Measurements from ENCODE around the gene EVX2. TPM values are rescaled to one million over a fixed set of nuclear protein-coding genes. Genes with fewer than 3 reads are reported as not detected.

The EVX2 gene
- total RNA-seq, 4 donors from 2014 or later = not detected

DNA sequence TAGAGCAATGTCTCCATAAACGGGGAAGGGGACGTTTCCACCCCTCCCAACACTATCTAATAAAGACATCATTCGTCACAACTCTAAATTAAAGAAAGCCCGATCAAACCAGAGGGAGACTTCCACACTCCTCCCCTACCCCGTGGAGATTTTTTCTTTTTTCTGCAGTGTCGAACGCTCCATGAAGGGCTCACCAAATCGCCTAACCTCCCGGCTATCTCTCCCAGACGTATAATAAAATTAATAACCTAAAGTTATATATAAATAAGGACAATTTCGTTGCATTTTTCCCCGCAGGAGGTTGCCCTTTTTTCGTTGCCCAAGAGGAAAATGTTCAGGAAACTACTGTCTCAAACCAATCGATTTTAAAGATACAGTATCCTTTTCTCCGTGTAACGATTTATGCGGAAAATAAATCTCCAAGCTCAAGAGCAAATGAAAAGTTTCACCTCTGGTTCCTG is 2.4 kb downstream of the EVX2 start:
- no peak for DNase-seq
- H3K4me3 ChIP-seq = no peak overlapping the region
- H3K4me1 ChIP-seq = peaks cover 0 to 15% (median 0%) of the 10 kb centered on the region in 4 donors
- peaks cover 0 to 82% of the 10 kb centered on the region in 2 donors for H3K27me3 ChIP-seq
- H3K9me3 ChIP-seq = peaks cover 0 to 35% (median 0%) of the 10 kb centered on the region in 4 donors
- TF ChIP-seq POLR2A (IDR thresholded peaks at IDR 0.05) = no peak
- TF ChIP-seq, protein P1, sequence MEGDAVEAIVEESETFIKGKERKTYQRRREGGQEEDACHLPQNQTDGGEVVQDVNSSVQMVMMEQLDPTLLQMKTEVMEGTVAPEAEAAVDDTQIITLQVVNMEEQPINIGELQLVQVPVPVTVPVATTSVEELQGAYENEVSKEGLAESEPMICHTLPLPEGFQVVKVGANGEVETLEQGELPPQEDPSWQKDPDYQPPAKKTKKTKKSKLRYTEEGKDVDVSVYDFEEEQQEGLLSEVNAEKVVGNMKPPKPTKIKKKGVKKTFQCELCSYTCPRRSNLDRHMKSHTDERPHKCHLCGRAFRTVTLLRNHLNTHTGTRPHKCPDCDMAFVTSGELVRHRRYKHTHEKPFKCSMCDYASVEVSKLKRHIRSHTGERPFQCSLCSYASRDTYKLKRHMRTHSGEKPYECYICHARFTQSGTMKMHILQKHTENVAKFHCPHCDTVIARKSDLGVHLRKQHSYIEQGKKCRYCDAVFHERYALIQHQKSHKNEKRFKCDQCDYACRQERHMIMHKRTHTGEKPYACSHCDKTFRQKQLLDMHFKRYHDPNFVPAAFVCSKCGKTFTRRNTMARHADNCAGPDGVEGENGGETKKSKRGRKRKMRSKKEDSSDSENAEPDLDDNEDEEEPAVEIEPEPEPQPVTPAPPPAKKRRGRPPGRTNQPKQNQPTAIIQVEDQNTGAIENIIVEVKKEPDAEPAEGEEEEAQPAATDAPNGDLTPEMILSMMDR (IDR thresholded peaks at IDR 0.05) = no peak
- H3K36me3 ChIP-seq = no peaks in the 10 kb centered on the region
- no peak overlapping the region for H3K27ac ChIP-seq

DNA sequence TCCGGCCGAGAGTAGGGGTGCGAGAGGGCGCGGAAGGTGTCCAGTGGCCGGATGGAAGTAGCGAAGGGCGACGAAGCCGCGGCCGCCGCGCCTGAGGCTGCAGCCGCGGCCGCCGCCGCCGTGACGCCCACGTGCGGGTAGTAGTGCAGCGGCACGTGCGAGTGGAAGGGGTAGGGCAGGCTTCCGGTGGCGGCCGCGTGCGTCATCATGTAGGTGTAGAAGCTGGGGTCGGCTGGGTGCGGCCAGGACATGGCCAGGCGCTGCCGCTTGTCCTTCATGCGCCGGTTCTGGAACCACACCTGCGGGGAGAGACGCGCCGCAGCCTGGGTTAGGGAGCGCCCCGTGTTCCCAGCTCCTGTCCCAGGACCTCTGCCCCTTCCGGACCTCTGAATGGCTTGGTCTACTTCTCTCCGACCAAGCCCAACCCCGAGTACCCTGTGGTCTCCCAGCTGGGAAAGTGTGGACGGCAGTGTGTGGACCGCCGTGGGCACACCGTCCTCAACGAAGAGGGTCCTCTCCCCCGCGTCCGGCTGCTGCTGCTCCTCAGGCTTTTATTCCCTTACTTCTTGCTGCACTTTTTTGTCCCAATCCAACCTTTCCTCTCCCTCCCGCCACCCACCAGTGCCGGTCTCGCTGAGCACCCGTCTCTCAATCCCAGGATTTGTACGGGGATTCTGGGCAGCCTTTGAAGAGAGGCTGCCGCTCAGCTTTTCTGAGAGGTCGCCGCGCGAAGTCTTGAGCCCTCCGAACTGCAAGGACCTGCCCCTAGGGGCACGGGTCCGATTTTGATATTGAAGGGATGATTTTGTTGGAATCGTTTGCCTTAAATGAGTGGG is 3.0 kb downstream of the EVX2 start:
- Histone ChIP-seq H3K9me3 (peaks cover 0 to 35% (median 0%) of the 10 kb centered on the region in 4 donors), H3K4me1 (peaks cover 0 to 15% (median 0%) of the 10 kb centered on the region in 4 donors), H3K27me3 (peaks cover 0 to 82% of the 10 kb centered on the region in 2 donors), H3K27ac (no peak overlapping the region), H3K4me3 (peak overlapping the region in 2 of 4 donors; percentile 40 to 44), H3K36me3 (no peaks in the 10 kb centered on the region)
- TF ChIP-seq, protein P1 (IDR thresholded peaks at IDR 0.05) = no peak
- no peak for TF ChIP-seq POLR2A (IDR thresholded peaks at IDR 0.05)
- peak in 1 of 3 donors; percentile 64 for DNase-seq

DNA sequence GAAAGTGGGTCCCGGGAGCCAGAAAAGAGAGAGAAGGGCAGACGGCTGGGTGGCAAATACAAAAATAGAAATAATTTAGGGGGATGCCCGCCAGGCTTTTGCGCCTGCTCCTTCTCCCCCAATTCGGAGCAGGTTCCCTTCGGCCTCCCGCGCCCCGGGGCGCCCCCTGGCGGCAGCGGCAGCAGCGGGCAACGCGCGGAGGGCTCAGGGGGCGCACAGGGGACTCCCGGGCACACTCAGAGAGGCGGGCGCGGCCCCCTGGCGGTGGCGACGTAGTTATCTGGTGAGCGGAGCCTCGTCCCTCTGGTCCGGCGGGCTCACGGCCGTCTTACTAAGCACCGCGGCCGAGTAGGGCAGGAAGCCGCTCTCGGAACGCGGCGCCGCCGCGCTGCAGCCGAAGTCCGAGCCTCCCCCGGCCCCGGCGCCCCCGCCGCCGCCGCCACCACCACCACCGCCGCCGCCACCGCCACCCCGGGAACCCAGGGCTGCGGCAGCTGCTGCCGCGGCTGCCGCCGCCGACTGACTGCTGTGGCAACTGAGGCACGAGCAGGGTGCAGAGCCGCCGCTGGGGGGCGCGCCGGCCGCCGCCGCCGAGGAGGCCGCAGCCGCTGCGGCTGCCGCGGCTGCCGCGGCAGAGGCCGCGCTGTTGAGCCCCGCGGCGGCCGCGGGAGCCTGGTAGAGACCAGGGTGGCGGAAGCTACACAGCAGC is 3.8 kb downstream of the EVX2 start:
- H3K9me3 ChIP-seq = peaks cover 0 to 35% (median 0%) of the 10 kb centered on the region in 4 donors
- peak in 1 of 3 donors; percentile 58 for DNase-seq
- TF ChIP-seq POLR2A (IDR thresholded peaks at IDR 0.05) = no peak
- TF ChIP-seq, protein P1 (IDR thresholded peaks at IDR 0.05) = peak in 4 of 6 experiments; percentile 40 to 52 (median 46)
- no peaks in the 10 kb centered on the region for H3K36me3 ChIP-seq
- no peak overlapping the region for H3K27ac ChIP-seq
- peaks cover 0 to 15% (median 0%) of the 10 kb centered on the region in 4 donors for H3K4me1 ChIP-seq
- H3K4me3 ChIP-seq = peak overlapping the region in 2 of 4 donors; percentile 40 to 44
- peaks cover 0 to 82% of the 10 kb centered on the region in 2 donors for H3K27me3 ChIP-seq

DNA sequence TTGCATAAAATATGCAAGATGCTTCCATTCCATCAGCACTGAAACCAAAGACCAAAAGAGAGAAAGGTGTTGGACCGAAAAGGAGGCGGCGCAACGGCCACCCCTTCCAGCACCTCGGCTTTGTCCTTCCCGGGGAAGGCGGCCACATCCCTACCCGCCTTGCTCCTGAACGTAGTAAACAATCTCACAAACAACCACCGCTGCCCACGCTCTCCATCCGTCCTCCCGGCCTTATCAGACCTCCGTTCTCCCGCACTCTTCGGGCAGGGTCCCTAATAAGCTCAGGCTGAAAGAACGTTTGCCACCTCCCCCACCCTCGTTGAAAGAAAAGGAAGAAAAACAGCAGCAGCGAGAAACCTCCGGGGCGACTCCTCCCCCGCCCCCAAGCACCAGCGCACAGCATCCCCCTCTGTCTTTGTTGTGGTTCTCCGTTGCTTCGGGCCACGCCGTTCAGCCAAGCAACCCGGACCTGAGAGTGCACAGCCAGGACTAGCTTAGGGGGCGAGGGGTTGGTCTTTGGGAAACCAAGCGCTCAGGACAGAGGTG is 4.4 kb downstream of the EVX2 start:
- Histone ChIP-seq H3K36me3 (no peaks in the 10 kb centered on the region), H3K4me3 (peak overlapping the region in 1 of 4 donors; percentile 40), H3K9me3 (peaks cover 0 to 35% (median 0%) of the 10 kb centered on the region in 4 donors), H3K27ac (no peak overlapping the region), H3K4me1 (peaks cover 0 to 15% (median 0%) of the 10 kb centered on the region in 4 donors), H3K27me3 (peaks cover 0 to 83% of the 10 kb centered on the region in 2 donors)
- no peak for TF ChIP-seq POLR2A (IDR thresholded peaks at IDR 0.05)
- DNase-seq = no peak

DNA sequence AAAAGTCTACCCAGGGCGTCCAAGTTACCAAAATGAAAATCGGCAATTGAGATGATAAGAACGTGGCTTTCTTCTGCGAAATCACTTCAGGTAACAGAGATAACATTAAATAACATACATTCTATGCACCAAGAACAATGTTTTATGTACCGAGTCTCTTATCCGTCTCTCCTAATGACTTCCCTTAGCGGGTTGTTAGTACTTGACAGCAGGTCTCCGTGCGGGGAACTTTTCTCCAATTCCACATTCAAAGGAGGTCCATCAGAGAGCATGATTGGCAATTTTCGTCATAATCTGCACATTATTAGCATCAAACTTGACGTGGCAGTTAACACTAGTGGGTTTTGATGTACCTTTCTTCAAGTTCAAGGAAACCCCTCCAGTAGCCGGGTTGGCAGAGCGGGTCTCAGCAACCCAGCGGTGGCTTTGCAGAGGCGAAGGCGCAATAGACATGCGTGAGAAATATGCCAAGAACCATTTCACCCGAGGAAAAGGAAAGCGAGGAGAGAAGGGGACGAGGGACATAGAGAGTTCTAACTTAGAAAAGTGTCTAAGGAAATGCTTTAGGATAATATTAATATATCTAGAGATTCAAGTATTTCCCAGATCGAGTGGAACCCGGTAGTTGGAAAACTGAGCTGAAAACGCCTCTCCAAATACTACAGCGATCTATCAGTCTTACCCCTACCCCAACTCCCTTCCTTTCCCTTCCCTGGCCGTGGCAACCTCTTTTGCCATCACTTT is 5.0 kb downstream of the EVX2 start:
- DNase-seq = no peak
- Histone ChIP-seq H3K36me3 (no peaks in the 10 kb centered on the region), H3K4me1 (peaks cover 0 to 15% (median 0%) of the 10 kb centered on the region in 4 donors), H3K27ac (no peak overlapping the region), H3K27me3 (peaks cover 0 to 85% of the 10 kb centered on the region in 2 donors), H3K4me3 (no peak overlapping the region), H3K9me3 (peaks cover 0 to 35% (median 0%) of the 10 kb centered on the region in 4 donors)
- no peak for TF ChIP-seq POLR2A (IDR thresholded peaks at IDR 0.05)
- TF ChIP-seq, protein P1 (IDR thresholded peaks at IDR 0.05) = no peak

Data from Peyer's patch (tissue), 4 donors.